Osteoblast (primary cell): Measurements from ENCODE around the gene MAP2K5. TPM values are rescaled to one million over a fixed set of nuclear protein-coding genes. Genes with fewer than 3 reads are reported as not detected.

ENCODE experiments used
- DNase-seq: peaks from one replicate; pipeline ENCODE4 v3.0.0; 2011; ENCODE audit warnings: low spot score, mixed read lengths; ENCODE audit not compliant: insufficient read length; ENCODE audit errors: missing footprints
- H2AFZ ChIP-seq: 2 replicates; pipeline ENCODE4 v1.6.0; 2011; ENCODE audit warnings: mild to moderate bottlenecking, low read length
- H3K27ac ChIP-seq: 2 replicates; pipeline ENCODE4 v1.5.1; 2011; ENCODE audit warnings: mild to moderate bottlenecking, low read depth, low read length, moderate library complexity
- H3K27me3 ChIP-seq: 2 replicates; pipeline ENCODE4 v1.6.0; 2012; ENCODE audit warnings: mild to moderate bottlenecking, control low read depth, inconsistent platforms, low read length, moderate library complexity; ENCODE audit not compliant: insufficient read depth
- H3K36me3 ChIP-seq: 2 replicates; pipeline ENCODE4 v1.5.1; 2011; ENCODE audit warnings: mild to moderate bottlenecking, low read length, control low read depth, moderate library complexity; ENCODE audit not compliant: insufficient read depth
- H3K4me1 ChIP-seq: 2 replicates; pipeline ENCODE4 v1.5.1; 2011; ENCODE audit warnings: mild to moderate bottlenecking, low read length, control low read depth, moderate library complexity; ENCODE audit not compliant: insufficient read depth
- H3K4me2 ChIP-seq: 2 replicates; pipeline ENCODE4 v1.6.0; 2011; ENCODE audit warnings: mild to moderate bottlenecking, low read length; ENCODE audit not compliant: insufficient read depth
- H3K4me3 ChIP-seq: fragments of 200-600 bp; sonication (generic); 3 replicates; pipeline ENCODE4 v1.5.1; 2012; ENCODE audit warnings: mild to moderate bottlenecking, low read length, inconsistent platforms; ENCODE audit not compliant: insufficient read depth
- H3K79me2 ChIP-seq: 2 replicates; pipeline ENCODE4 v1.6.0; 2012; ENCODE audit warnings: mild to moderate bottlenecking, low read length, control low read depth, inconsistent platforms; ENCODE audit not compliant: insufficient read depth
- H3K9me3 ChIP-seq: 2 replicates; pipeline ENCODE4 v1.5.1; 2011; ENCODE audit warnings: low read depth, low read length, control low read depth
- H4K20me1 ChIP-seq: 2 replicates; pipeline ENCODE4 v1.6.0; 2012; ENCODE audit warnings: mild to moderate bottlenecking, low read length, control low read depth; ENCODE audit not compliant: insufficient read depth
- total RNA-seq: library from RNA; depleted of rRNA; stranded (reverse); fragments of >200 nt; gene quantifications from 2 replicates; pipeline ENCODE4 v1.2.3, GENCODE V29; 2012
- TF ChIP-seq, protein P1 (sequence below): IDR thresholded peaks from 2 replicates; pipeline ENCODE4 v1.5.1; 2011; ENCODE audit warnings: mild to moderate bottlenecking, low read depth, low read length, moderate library complexity; ENCODE audit errors: extremely low read depth

The MAP2K5 gene
- total RNA-seq, 1 donor: 10.1 TPM

DNA sequence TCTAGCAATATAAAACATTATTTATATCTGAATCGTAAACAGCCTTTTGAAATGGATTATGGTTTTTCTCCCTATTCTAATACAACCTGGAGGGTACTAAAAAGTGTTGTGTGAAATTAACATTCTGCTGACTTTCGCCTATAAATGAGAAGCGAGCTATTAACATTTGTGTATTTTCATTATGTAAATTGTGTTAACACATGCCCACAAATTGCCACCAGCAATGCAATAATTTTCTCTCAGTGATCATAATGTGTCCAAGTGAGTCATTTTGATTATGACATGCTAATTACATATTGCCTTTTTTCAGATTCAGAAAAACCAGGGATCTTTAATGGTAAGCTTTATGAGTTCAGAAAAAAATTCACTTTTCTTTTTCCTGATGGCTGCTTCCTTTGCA, 205.4 kb downstream of the MAP2K5 start:
- TF ChIP-seq, protein P1, sequence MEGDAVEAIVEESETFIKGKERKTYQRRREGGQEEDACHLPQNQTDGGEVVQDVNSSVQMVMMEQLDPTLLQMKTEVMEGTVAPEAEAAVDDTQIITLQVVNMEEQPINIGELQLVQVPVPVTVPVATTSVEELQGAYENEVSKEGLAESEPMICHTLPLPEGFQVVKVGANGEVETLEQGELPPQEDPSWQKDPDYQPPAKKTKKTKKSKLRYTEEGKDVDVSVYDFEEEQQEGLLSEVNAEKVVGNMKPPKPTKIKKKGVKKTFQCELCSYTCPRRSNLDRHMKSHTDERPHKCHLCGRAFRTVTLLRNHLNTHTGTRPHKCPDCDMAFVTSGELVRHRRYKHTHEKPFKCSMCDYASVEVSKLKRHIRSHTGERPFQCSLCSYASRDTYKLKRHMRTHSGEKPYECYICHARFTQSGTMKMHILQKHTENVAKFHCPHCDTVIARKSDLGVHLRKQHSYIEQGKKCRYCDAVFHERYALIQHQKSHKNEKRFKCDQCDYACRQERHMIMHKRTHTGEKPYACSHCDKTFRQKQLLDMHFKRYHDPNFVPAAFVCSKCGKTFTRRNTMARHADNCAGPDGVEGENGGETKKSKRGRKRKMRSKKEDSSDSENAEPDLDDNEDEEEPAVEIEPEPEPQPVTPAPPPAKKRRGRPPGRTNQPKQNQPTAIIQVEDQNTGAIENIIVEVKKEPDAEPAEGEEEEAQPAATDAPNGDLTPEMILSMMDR: no peak
- Histone ChIP-seq H3K79me2 (no peaks in the 10 kb centered on the region), H3K4me2 (no peak overlapping the region), H4K20me1 (no peaks in the 10 kb centered on the region), H3K27me3 (no peaks in the 10 kb centered on the region), H3K36me3 (no peaks in the 10 kb centered on the region), H3K4me3 (no peak overlapping the region), H3K4me1 (peaks cover 13% of the 10 kb centered on the region), H3K27ac (no peak overlapping the region), H3K9me3 (no peaks in the 10 kb centered on the region), H2AFZ (no peak overlapping the region)
- DNase-seq: no peak

GRCh38 chr15:67750371-67750770, 207.9 kb downstream of the MAP2K5 start:
- Histone ChIP-seq H3K36me3 (no peaks in the 10 kb centered on the region), H3K27me3 (no peaks in the 10 kb centered on the region), H4K20me1 (no peaks in the 10 kb centered on the region), H3K4me3 (no peak overlapping the region), H3K4me1 (peaks cover 11% of the 10 kb centered on the region), H3K9me3 (no peaks in the 10 kb centered on the region), H3K4me2 (no peak overlapping the region), H2AFZ (no peak overlapping the region), H3K79me2 (no peaks in the 10 kb centered on the region), H3K27ac (no peak overlapping the region)
- no peak for DNase-seq
- TF ChIP-seq, protein P1: no peak

GRCh38 chr15:67753891-67754290, 211.4 kb downstream of the MAP2K5 start:
- Histone ChIP-seq H3K9me3 (no peaks in the 10 kb centered on the region), H3K4me1 (no peaks in the 10 kb centered on the region), H3K27me3 (no peaks in the 10 kb centered on the region), H2AFZ (no peak overlapping the region), H3K79me2 (no peaks in the 10 kb centered on the region), H3K27ac (no peak overlapping the region), H3K36me3 (no peaks in the 10 kb centered on the region), H4K20me1 (no peaks in the 10 kb centered on the region), H3K4me3 (no peak overlapping the region), H3K4me2 (no peak overlapping the region)
- TF ChIP-seq, protein P1: no peak
- no peak for DNase-seq

DNA sequence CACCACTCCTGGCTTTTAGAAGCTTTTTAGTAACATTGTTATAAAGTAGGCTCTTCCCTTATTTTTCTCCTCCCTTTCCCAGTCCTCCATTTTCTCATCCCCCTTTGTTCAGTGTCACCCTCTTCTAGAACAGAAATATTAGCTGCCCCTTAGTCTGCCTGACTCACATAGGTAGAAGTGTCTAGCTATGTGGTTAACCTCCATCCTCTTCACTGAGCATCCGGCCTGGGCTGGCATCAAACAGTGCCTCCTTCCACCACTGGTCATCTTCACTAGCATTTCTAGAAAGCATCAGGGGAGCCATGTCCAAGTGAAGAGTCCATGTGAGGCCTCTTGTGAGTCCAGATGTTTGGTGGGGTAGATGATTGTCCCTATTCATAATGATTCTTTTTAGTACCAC, 212.8 kb downstream of the MAP2K5 start:
- TF ChIP-seq, protein P1: no peak
- H3K9me3 ChIP-seq: no peaks in the 10 kb centered on the region
- no peak for DNase-seq
- H3K27me3 ChIP-seq: no peaks in the 10 kb centered on the region
- H3K79me2 ChIP-seq: no peaks in the 10 kb centered on the region
- H3K4me3 ChIP-seq: no peak overlapping the region
- H3K4me2 ChIP-seq: no peak overlapping the region
- H3K27ac ChIP-seq: no peak overlapping the region
- no peaks in the 10 kb centered on the region for H3K36me3 ChIP-seq
- no peaks in the 10 kb centered on the region for H3K4me1 ChIP-seq
- no peak overlapping the region for H2AFZ ChIP-seq
- no peaks in the 10 kb centered on the region for H4K20me1 ChIP-seq
